T-helper 1 cell (primary cell): ENCODE results near the gene GNPDA1.

Experiments used
- DNase-seq, 5 donors: peaks; one replicate each; pipeline ENCODE4 v3.0.0-alpha.2; 2012 to 2020

The GNPDA1 gene

GRCh38 chr5:142020122-142020659 lies 7.4 kb upstream of the GNPDA1 start:
- DNase-seq: no peak

- DNase-seq: peak in 1 of 5 donors; percentile 41
These were observed 5.1 kb upstream of the GNPDA1 start for GRCh38 chr5:142017832-142018427.

DNA sequence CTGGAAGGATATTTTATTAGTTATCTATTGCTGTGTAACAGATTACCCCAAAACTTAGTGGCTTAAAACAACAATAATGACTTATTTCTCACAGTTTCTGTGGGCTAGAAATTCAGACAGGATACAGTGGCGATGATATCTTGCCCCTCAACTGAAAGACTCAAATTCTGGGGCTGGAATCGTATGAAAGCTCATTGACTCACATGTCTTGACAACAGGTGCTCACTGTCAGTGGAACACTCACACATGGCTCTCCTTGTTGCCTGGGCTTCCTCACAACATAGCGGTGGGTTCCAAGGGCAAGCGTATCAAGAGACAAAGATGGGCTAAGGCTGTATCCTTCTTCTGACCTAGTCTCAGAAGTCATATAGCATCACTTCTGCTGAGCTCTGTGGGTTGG lies 3.7 kb upstream of the GNPDA1 start:
- peak in 1 of 5 donors; percentile 70 for DNase-seq

GRCh38 chr5:142015781-142016533 lies 3.1 kb upstream of the GNPDA1 start:
- peak in 2 of 5 donors; percentile 32 to 80 for DNase-seq

- peak in 3 of 5 donors; percentile 34 to 79 (median 51) for DNase-seq
These were observed 2.2 kb upstream of the GNPDA1 start for GRCh38 chr5:142014911-142015584.

DNA sequence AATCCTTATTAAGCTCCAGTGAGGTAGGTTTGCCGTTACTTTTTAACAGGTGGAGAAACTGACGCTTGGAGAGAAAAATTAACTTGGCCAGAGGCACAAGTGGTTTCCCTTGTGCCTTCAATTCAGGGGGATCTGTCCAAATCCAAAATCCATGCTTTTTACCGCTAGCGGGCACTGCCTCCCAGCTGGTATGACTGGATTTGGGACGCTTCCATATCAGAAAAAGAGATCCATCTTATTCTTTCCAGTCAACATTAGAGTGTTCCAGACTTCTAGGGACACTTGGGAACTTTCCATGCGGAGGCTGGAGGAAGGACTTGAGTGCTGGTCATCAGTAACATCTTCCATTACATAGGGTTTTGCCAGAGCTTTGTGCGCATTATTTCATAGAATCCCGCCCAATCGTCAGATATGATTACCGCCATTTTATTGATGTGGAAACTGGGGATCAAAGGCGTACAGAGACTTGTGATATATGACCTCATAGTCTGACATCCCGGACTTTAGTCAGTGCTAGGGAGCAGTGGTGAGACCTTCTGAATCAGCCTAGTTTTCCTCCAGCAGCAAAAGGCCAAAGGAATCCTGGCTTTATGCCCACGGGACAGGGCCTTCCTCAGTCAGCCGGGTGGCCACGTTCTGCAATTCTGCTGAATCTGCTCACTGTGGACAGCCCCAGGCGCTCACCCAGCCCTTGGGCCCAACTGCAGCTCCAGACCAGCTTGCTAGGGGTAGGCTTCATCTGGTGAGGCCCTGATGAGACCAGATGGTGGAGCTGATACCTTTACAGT lies 1.1 kb upstream of the GNPDA1 start:
- no peak for DNase-seq

DNA sequence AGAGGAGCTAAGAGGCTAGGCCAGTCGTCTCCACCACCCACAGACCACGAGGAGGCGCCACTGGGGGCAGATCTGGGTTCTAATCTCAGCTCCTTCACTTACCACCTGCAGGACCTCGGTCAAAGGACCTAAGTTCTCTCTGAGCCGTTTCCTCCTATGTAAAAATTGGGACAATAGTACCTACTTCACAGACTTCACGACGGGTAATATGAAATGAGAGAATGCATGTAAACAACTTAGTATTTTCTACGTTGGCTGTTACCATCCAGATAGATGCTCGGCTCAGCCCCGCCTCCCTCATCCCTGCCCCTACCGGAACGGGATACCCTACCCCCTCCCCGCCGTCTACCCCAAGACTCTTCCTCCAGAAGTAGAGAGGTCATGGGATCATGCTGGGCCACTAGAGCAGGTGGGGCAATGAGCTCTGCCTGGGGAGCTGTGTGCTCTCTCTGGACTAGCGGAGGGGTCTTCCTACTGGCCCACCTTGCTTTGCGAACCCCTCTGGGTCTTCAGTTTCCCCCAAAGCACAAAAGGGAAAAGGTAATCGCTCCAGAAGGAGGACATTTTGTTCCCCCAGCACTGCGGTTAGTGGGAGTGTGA lies 541 bp downstream of the GNPDA1 start:
- peak in 4 of 5 donors; percentile 21 to 67 (median 25) for DNase-seq

GRCh38 chr5:142011572-142012185 lies 1.1 kb downstream of the GNPDA1 start:
- DNase-seq: no peak

DNA sequence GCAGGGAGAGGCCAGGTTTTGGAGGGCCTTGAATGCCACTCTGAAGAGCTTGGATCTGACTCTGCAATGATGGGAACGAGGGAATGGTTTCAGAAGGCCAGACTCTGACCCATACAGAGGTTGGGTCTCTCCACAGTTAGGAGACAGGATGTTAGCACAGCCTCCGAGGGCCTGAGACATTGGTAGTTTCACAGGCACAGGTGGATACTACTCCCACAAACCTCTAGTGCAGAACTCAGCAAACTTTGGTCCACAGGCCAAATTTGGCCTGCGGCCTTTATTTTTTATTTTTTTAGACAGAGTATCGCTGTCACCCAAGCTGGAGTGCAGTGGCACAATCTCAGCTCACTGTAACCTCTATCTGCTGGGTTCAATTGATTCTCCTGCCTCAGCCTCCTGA lies 2.9 kb downstream of the GNPDA1 start:
- no peak for DNase-seq

DNA sequence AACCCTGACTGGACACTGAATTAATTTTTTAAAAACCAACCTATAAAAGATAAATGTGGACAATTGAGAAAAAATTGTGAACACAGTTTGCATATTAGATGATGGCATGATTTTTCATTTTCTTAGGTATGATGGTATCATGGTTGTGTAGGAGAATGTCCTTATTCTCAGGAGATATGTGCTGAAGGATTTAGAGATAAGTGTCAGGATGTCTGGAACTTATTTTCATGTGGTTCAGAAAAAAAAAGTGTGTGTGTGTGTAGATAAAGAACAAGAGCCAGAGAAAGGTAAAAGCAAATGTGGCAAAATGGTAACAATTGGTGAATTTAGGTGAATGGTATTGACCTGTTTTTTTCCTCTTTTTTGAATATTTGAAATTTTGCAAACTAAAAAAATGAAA lies 4.0 kb downstream of the GNPDA1 start:
- no peak for DNase-seq

GRCh38 chr5:142007237-142007544 lies 5.6 kb downstream of the GNPDA1 start:
- DNase-seq: no peak

DNA sequence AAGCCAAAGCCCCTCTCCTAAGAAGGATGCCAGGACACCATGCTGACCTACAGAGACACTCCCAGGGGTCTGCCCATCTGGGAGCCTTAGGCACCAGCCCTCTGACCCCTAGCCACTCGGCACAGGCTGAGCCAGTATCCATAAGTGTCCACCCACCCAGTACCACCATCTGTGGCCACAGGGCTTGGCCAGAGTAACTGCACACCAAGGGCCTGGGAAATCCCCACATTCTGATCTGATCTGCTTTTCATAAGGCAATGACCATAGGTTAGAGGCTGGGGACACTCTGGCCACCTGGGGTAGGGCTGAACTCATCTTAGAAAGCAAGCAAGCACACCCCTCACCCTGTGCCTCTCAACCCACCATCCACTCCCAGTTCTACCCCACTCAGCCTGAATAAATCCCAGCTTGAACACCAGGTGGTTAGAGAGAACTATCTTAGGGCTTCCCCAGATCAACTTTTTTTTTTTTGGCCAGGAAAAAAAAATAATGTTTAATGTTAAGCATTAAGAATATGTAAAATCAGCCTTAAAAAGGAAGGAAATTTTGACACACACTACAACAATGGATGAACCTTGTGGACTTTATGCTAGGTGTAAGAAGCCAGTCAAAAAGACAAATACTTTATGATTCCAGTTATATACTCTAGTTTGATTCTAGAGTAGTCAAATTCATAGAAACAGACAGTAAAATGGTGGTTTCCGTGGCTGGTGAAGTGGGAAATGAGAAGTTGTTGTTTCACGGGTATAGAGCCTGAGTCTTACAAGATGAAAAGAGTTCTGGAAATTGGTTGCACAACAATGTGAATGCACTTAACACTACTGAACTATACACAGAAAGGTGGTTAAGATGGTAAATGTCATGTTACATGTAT lies 6.2 kb downstream of the GNPDA1 start:
- DNase-seq: peak in 1 of 5 donors; percentile 87

DNA sequence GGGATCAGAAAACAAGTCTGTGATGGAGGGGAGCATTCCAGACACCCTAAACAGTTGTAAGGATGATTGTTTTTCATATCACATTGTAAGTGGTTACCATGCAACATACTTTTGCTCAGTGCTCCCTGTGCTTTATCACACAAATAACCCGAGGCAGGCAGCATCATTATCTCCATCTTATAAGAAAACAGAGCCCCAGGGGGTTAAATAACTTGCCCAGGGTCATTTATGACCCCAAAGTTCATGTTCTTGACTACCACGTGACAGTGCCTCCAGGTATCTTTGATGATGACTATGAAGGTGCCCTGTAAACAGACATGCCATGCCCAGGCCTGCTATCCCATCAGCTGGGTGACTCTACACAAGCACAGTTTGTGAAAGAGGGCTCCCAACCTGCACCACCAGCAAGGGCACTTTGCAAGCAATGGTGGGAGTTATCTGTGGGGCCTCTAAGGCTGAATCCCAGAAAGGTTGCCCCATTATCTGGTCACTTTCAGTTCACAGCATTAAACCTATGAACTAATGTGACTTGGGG lies 9.5 kb downstream of the GNPDA1 start:
- DNase-seq: no peak

DNA sequence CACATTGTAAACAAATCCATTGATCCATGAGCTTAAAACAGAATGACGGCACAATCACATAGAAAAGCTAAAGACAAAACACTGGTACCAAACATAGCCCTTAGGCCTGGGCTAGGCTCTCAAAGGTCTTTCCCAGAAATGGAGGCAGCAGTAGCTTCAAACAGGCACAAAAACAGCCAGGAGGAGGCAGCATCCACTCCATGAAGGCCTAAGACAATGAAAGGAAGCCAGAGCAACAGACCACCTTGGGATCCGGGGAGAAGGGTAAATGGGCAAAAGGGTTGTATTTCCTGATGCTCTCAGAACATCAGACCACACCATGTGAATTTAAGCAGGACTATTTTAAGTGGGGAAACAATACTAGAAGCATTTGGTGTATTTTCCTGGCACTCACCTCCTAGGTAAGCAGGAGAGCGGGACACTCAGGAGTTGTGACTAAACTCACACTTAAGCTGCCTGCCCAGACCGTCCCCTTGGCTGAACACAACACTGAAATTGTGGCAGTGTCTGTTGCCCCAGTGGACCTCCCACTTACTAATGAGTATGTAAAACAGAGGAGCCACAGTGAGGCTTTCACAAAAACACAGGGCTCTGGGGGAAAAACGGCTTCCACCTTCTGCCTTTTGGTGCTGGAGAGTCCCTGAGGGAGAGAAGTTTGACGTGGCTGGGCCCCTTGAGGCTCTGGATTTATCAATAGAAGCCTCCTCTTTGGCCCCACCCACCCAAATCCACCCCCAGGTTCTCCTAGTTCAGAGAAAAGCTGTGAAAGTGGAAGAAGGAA lies 11.9 kb downstream of the GNPDA1 start:
- no peak for DNase-seq

DNA sequence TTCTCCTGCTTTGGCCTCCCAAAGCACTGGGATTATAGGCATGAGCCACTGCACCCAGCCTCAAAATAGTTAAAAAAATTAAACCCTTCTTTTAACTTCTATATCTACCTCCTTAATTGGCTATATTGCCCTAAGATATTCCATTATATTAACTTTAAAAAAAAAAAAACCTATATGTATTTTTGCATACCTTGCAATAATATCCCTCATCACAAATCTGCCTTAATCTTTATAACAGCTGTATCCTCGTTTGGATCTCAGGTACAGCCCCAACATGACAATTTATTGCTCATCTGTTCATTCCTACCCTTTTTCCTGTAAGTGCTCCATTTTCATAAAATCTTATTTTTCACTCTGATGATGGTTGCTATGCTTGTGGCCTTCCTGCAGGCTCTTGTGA lies 12.7 kb downstream of the GNPDA1 start:
- no peak for DNase-seq

DNA sequence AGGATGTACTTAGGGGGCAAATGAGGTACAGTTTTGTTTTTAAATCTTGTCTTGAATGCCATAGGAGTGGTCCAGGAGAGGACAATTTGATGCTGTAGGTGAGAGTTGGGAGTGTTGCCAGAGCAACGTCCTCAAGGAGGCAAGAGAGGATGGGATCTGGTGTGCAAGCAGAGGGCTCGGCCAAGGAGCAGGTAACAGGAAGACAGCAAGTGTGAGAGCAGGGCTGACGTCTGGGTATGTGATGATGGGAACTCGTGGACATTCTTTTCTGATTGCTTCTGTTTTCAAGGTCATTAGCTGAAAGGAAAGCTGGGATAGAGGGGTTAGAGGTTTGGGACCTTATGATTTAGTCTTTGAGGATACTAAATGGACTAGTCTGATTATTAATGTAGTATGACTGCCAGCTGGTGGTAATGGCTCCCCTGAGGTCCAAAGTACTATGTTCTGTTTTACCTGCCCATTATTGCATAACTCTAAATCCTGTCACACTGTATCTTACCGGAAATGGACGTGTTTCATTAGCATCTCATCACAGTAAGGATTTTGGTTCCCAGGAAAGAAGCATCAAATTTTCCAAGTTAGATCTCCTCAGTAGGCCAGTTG lies 15.4 kb downstream of the GNPDA1 start:
- no peak for DNase-seq

GRCh38 chr5:141995656-141996055 lies 17.2 kb downstream of the GNPDA1 start:
- no peak for DNase-seq

DNA sequence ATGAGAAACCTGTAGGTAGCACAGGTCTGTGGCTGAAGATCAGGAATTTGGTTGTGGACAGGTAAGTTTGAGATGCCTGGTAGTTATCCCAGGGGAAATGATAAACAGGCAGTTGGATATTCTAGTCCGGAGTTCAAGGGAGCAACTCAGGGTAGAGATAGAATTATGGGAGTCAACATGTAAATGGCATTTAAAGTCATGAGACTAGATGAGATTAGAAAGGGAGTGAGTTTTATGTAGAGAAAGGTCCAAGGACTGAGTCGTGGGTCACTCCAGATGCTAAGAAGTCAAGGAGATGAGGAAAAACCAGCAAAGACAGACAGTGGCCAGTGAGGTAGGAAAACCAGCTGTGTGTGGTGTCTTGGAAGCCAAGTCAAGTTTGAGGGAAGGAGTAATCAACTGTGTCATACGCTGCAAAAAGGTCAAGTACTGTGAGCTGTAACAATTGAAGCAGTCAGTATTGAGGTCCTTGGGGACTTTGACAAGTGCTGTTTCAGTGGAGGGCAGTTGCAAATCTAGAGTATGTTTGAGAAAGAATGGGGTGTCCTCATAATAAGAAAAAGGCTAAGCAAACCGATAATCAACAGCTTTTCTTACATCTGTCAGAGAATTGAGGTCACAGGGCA lies 18.2 kb downstream of the GNPDA1 start:
- no peak for DNase-seq
